Gastroesophageal sphincter (tissue), 3 donors: ENCODE measurements around the gene TGFBR3.

Experiments
- POLR2A ChIP-seq, 2 donors: fragments of 450-650 bp; IDR thresholded peaks; one replicate each; pipeline ENCODE4 v1.6.1; 2017; ENCODE audit warnings: antibody characterized with exemption in 2 of 2, mild to moderate bottlenecking in 2 of 2, moderate library complexity in 1 of 2
- TF ChIP-seq, protein P1 (sequence below), 4 experiments: fragments of 200-600 bp in 2 of 4; fragments of 450-650 bp in 2 of 4; sonication (generic) in 1 of 4; IDR thresholded peaks; one replicate each; pipeline ENCODE4 v1.5.1; 2017 to 2019; ENCODE audit warnings: antibody characterized with exemption in 4 of 4, mild to moderate bottlenecking in 2 of 4, moderate library complexity in 2 of 4

DNA sequence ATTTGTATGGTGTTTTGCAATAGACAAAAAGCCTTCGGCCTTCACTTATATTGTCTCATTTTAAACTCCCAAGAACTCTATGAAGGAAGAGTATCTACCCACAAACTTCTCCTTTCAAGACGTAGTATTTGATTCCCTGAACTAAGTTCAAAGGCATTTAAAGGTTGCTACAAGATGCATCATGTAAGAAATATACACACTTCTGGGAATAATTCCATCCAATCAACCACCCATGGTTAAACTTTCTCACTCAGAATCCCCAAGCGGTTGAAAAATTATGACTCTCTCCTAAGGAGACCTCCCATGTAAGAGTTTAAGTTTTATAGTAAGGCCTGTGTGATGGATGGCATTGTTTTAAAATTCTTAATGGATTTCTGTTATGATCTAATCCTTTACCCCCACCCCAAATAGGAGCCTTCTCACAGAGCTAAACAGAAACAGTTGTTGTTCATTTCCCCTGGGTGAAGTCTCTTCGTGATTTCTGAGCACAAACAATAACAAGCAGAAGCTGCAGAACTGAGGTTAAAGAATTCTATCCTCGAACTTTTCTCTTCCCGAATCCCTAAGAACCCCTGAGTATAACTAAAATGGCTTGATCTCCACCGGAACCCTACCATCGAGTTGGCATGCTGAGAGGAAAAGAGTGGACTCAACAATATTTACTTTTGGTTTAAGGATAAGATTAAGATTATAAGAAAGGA is 185.0 kb downstream of the TGFBR3 start:
- TF ChIP-seq, protein P1, sequence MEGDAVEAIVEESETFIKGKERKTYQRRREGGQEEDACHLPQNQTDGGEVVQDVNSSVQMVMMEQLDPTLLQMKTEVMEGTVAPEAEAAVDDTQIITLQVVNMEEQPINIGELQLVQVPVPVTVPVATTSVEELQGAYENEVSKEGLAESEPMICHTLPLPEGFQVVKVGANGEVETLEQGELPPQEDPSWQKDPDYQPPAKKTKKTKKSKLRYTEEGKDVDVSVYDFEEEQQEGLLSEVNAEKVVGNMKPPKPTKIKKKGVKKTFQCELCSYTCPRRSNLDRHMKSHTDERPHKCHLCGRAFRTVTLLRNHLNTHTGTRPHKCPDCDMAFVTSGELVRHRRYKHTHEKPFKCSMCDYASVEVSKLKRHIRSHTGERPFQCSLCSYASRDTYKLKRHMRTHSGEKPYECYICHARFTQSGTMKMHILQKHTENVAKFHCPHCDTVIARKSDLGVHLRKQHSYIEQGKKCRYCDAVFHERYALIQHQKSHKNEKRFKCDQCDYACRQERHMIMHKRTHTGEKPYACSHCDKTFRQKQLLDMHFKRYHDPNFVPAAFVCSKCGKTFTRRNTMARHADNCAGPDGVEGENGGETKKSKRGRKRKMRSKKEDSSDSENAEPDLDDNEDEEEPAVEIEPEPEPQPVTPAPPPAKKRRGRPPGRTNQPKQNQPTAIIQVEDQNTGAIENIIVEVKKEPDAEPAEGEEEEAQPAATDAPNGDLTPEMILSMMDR (IDR thresholded peaks at IDR 0.05), result no peak
- TF ChIP-seq POLR2A (IDR thresholded peaks at IDR 0.05), result no peak
